PFSK-1 (cell line): ENCODE results near the gene CDC42BPB.

ENCODE experiments used
- POLR2AphosphoS5 ChIP-seq: IDR thresholded peaks from 2 replicates; pipeline ENCODE4 v1.6.1; 2012; ENCODE audit warnings: low read depth, mild to moderate bottlenecking, control low read depth, low read length, moderate library complexity
- TF ChIP-seq, protein P1 (sequence below), 2 experiments: IDR thresholded peaks; 2 replicates each; pipeline versions ENCODE4 v1.6.1 to v1.8.0; 2011 to 2012; ENCODE audit warnings: low read depth in 2 of 2, low read length in 2 of 2, control low read depth in 1 of 2, inconsistent platforms in 1 of 2, mild to moderate bottlenecking in 1 of 2, moderate library complexity in 1 of 2; ENCODE audit not compliant: insufficient read depth in 1 of 2

DNA sequence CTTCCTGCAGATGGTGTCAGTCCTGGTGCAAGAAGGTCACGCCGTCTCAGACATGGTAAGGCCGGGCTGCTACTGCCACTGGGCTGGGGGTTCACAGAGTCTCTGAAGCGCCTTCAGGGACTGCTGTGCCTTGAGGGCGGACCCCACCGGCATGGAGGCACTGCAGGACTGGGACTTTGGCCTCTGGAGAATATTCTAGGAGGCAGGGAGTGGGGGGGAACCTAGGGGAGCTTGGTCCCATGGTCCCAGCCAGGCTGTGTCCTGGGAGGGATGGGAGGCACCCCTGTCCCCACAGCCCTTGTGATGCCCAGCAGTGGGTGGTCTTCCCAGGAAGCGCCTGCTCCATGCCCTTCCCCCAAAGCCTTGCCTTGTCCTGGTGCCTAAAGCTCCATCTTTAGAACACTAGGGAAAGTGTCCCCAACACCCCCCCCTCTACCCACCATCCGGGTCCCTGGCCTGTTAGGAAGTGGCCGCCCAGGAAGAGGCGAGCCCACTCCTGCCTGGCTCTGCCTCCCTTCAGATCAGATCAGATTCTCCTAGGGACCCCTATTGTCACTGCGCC is 133.3 kb downstream of the CDC42BPB start:
- TF ChIP-seq, protein P1, sequence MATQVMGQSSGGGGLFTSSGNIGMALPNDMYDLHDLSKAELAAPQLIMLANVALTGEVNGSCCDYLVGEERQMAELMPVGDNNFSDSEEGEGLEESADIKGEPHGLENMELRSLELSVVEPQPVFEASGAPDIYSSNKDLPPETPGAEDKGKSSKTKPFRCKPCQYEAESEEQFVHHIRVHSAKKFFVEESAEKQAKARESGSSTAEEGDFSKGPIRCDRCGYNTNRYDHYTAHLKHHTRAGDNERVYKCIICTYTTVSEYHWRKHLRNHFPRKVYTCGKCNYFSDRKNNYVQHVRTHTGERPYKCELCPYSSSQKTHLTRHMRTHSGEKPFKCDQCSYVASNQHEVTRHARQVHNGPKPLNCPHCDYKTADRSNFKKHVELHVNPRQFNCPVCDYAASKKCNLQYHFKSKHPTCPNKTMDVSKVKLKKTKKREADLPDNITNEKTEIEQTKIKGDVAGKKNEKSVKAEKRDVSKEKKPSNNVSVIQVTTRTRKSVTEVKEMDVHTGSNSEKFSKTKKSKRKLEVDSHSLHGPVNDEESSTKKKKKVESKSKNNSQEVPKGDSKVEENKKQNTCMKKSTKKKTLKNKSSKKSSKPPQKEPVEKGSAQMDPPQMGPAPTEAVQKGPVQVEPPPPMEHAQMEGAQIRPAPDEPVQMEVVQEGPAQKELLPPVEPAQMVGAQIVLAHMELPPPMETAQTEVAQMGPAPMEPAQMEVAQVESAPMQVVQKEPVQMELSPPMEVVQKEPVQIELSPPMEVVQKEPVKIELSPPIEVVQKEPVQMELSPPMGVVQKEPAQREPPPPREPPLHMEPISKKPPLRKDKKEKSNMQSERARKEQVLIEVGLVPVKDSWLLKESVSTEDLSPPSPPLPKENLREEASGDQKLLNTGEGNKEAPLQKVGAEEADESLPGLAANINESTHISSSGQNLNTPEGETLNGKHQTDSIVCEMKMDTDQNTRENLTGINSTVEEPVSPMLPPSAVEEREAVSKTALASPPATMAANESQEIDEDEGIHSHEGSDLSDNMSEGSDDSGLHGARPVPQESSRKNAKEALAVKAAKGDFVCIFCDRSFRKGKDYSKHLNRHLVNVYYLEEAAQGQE (IDR thresholded peaks at IDR 0.05; ENCODE audit: insufficient read depth in 1 of 2, low read depth in 2 of 2, low read length in 2 of 2): no peak
- TF ChIP-seq POLR2AphosphoS5: no peak
